Hepatic stellate cell (primary cell): ENCODE results near the gene ERP44.
"Not testable (repeated sequence)": the region's sequence is repeated elsewhere in the genome, so short reads cannot be mapped to it uniquely, and the experiment has no call there.

Source experiments
- DNase-seq: peaks from one replicate; pipeline ENCODE4 v3.0.0; 2011; ENCODE audit warnings: low spot score

The ERP44 gene

GRCh38 chr9:100098887-100099721 is at the start of gene ERP44, which contains the start of gene INVS:
ERP44 (minus strand) TSS chr9:100099000; CDS start chr9:100098840, 160 bp downstream.
INVS (plus strand) TSS chr9:100099243; CDS start chr9:100104522, 5,279 bp downstream.
- peak; percentile 92 for DNase-seq

- DNase-seq, result not testable (repeated sequence)
Observed at GRCh38 chr9:100145976-100146375, 47.2 kb upstream of the ERP44 start.

GRCh38 chr9:100145167-100145934 is 46.6 kb upstream of the ERP44 start:
- not testable (repeated sequence) for DNase-seq

- not testable (repeated sequence) for DNase-seq
Observed at GRCh38 chr9:100141862-100142261, 43.1 kb upstream of the ERP44 start.

- not testable (repeated sequence) for DNase-seq
Observed at GRCh38 chr9:100140303-100140702, 41.5 kb upstream of the ERP44 start.

- DNase-seq, result not testable (repeated sequence)
Observed at GRCh38 chr9:100136799-100137198, 38.0 kb upstream of the ERP44 start.

- DNase-seq, result no peak
Observed at GRCh38 chr9:100134731-100135130, 35.9 kb upstream of the ERP44 start.

- no peak for DNase-seq
Observed at GRCh38 chr9:100131875-100132430, 33.2 kb upstream of the ERP44 start.

GRCh38 chr9:100131216-100131615 is 32.4 kb upstream of the ERP44 start:
- no peak for DNase-seq

GRCh38 chr9:100129772-100130171 is 31.0 kb upstream of the ERP44 start:
- DNase-seq, result no peak

- no peak for DNase-seq
Observed at GRCh38 chr9:100126423-100126822, 27.6 kb upstream of the ERP44 start.

GRCh38 chr9:100125910-100126309 is 27.1 kb upstream of the ERP44 start:
- DNase-seq, result no peak

GRCh38 chr9:100125236-100125635 is 26.4 kb upstream of the ERP44 start:
- DNase-seq, result no peak

GRCh38 chr9:100120286-100120685 is 21.5 kb upstream of the ERP44 start:
- DNase-seq, result no peak

GRCh38 chr9:100117316-100117715 is 18.5 kb upstream of the ERP44 start:
- no peak for DNase-seq

GRCh38 chr9:100112677-100113336 is 14.0 kb upstream of the ERP44 start:
- DNase-seq, result no peak

- peak; percentile 58 for DNase-seq
Observed at GRCh38 chr9:100111235-100111634, 12.4 kb upstream of the ERP44 start.

- DNase-seq, result no peak
Observed at GRCh38 chr9:100108559-100108958, 9.8 kb upstream of the ERP44 start.

GRCh38 chr9:100106616-100107015 is 7.8 kb upstream of the ERP44 start:
- DNase-seq, result no peak

GRCh38 chr9:100105861-100106260 is 7.1 kb upstream of the ERP44 start:
- no peak for DNase-seq

- DNase-seq, result no peak
Observed at GRCh38 chr9:100104314-100104713, 5.5 kb upstream of the ERP44 start.

GRCh38 chr9:100101608-100102007 is 2.8 kb upstream of the ERP44 start:
- no peak for DNase-seq
